Measurements from ENCODE around the gene ERMAP.
A peak's percentile ranks its signal among the peaks of the same experiment; 100 is the strongest.

Gene ERMAP

GRCh38 chr1:42841440-42842147, 24.7 kb downstream of the ERMAP start:
- no peak overlapping the region for H3K4me3 ChIP-seq
- no peak overlapping the region for H3K27ac ChIP-seq
- no peak for DNase-seq (ENCODE audit: low spot score)
- no peak for TF ChIP-seq CTCF (IDR thresholded peaks at IDR 0.05)

DNA sequence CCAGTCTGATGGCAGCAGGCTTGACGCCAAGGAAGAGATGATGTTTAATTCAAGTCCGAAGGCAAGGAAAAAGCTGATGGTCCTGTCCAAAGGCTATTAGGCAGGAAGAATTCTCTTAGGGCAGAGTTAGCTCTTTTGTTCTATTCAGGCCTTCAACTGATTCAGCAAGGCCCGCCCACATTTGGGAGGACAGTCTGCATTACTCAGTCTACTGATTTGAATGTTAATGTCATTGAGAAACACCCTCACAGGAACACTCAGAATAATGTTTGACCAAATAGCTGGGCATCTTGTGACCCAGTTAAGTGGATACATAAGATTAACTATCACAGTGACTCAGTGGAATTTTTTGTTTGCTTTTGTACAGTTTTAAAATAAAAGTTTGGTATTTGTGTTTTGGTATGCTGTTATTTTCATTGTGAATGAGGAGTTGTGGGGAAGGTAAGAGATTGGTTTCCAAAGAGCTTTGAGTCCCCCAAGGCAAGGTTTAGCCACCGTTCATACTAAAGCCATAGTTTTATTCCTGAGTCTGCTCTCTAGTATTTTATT, 27.7 kb downstream of the ERMAP start:
- Histone ChIP-seq H3K27ac (no peak overlapping the region), H3K4me3 (no peak overlapping the region)
- no peak for TF ChIP-seq CTCF (IDR thresholded peaks at IDR 0.05)
- DNase-seq (ENCODE audit: low spot score): no peak

GRCh38 chr1:42845193-42845592, 28.3 kb downstream of the ERMAP start:
- DNase-seq (ENCODE audit: low spot score): no peak
- H3K27ac ChIP-seq: no peak overlapping the region
- TF ChIP-seq CTCF (IDR thresholded peaks at IDR 0.05): no peak
- no peak overlapping the region for H3K4me3 ChIP-seq

DNA sequence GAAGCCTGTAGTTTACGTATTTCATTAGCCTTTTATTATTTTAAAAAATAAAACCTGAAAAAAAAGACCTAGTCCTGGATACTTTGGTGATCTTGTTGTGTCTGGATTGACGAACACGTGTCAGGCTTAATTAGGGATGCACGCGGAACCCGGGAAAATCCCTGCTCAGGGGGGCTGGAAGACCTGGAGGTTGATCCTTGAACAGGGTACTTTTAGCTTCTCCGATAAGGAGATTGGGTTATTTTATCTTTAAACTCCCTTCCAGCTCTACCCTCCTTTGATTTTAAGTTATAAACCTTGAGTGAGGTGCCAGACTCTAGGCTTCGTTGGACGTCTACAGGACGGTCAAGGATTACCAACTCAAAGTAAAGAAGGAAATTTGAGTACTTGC, 28.9 kb downstream of the ERMAP start:
- H3K27ac ChIP-seq: peak overlapping the region in 1 of 2 donors; percentile 11
- no peak for DNase-seq (ENCODE audit: low spot score)
- peak overlapping the region; percentile 97 for H3K4me3 ChIP-seq
- no peak for TF ChIP-seq CTCF (IDR thresholded peaks at IDR 0.05)

- no peak for TF ChIP-seq CTCF (IDR thresholded peaks at IDR 0.05)
- peak within 1 kb of the TSS; percentile 74 to 91 for H3K27ac ChIP-seq
- DNase-seq (ENCODE audit: low spot score): peak; percentile 96
- peak within 1 kb of the TSS; percentile 97 for H3K4me3 ChIP-seq
These were observed 29.6 kb downstream of the ERMAP start, which contains the start of gene ZNF691 for GRCh38 chr1:42846257-42847110. Gene ZNF691 (plus strand): TSS chr1:42846613. CDS start chr1:42849659, 3,046 bp downstream.

DNA sequence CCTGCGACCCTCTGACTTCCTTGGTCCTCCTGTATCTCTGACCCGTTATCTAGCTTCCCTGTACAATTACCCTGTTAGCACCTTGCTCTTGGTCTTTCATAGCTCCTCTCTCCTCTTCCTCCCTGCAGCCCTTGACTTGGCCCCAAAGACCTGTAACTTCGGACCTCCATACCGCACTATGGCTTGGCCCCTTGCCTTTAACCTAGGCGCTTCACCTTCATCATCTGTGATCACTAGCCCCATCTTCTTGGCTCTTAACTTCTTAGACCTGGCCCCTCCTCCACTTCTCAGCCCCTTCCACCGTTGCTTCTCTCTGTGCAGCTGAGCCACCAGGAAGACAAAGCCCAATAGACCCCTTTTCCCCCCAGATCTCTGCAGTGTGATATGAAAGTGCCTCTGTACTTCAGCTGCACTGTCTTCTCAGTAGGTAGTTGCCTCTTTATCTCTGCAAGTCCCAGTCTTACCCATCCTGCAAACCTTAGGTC, 30.2 kb downstream of the ERMAP start:
- DNase-seq (ENCODE audit: low spot score): no peak
- no peak for TF ChIP-seq CTCF (IDR thresholded peaks at IDR 0.05)
- peak overlapping the region; percentile 97 for H3K4me3 ChIP-seq
- peak overlapping the region; percentile 74 to 91 for H3K27ac ChIP-seq
